HG02884 (cell line): ENCODE data around the gene UXT.
"Not testable (repeated sequence)": the region's sequence is repeated elsewhere in the genome, so short reads cannot be mapped to it uniquely, and the experiment has no call there.

Experiments
- ATAC-seq: cut with Tn5 transposase; IDR thresholded peaks from one replicate; pipeline ENCODE4 v1.9.1; 2021; ENCODE audit warnings: mild to moderate bottlenecking, moderate library complexity; ENCODE audit not compliant: unreplicated experiment

The UXT gene

GRCh38 chrX:47658684-47659420, at the start of gene UXT:
Gene UXT (minus strand): TSS chrX:47659180. CDS start chrX:47658927, 253 bp downstream.
- ATAC-seq: peak; percentile 80

- ATAC-seq: no peak
Measured at GRCh38 chrX:47707031-47707780, 48.2 kb upstream of the UXT start.

- no peak for ATAC-seq
Measured at GRCh38 chrX:47706575-47706974, 47.6 kb upstream of the UXT start.

GRCh38 chrX:47704736-47705135, 45.8 kb upstream of the UXT start:
- no peak for ATAC-seq

- ATAC-seq: no peak
Measured at GRCh38 chrX:47697181-47697580, 38.2 kb upstream of the UXT start.

- ATAC-seq: no peak
Measured at GRCh38 chrX:47690175-47690574, 31.2 kb upstream of the UXT start.

GRCh38 chrX:47687263-47687662, 28.3 kb upstream of the UXT start:
- no peak for ATAC-seq

- ATAC-seq: no peak
Measured at GRCh38 chrX:47683829-47684205, 24.8 kb upstream of the UXT start.

GRCh38 chrX:47683184-47683828, 24.3 kb upstream of the UXT start:
- ATAC-seq: no peak

- not testable (repeated sequence) for ATAC-seq
Measured at GRCh38 chrX:47675959-47676859, 17.2 kb upstream of the UXT start.

- ATAC-seq: no peak
Measured at GRCh38 chrX:47674776-47675175, 15.8 kb upstream of the UXT start.

GRCh38 chrX:47665797-47666196, 6.8 kb upstream of the UXT start:
- ATAC-seq: not testable (repeated sequence)

- ATAC-seq: no peak
Measured at GRCh38 chrX:47664737-47665136, 5.8 kb upstream of the UXT start.

GRCh38 chrX:47662144-47662657, 3.2 kb upstream of the UXT start:
- ATAC-seq: no peak

- ATAC-seq: no peak
Measured at GRCh38 chrX:47661539-47661938, 2.6 kb upstream of the UXT start.

- ATAC-seq: no peak
Measured at GRCh38 chrX:47659421-47659726, 394 bp upstream of the UXT start.

GRCh38 chrX:47658301-47658683, 688 bp downstream of the UXT start:
- no peak for ATAC-seq

GRCh38 chrX:47651043-47651905, 7.7 kb downstream of the UXT start:
- no peak for ATAC-seq

- peak; percentile 84 for ATAC-seq
Measured at GRCh38 chrX:47650164-47651042, 8.6 kb downstream of the UXT start, which contains the start of gene ELK1. Gene ELK1 (minus strand): TSS chrX:47650563. CDS start chrX:47641441, 9,122 bp downstream.
